Measurements from ENCODE around the gene INPP1. TPM values are rescaled to one million over a fixed set of nuclear protein-coding genes. Genes with fewer than 3 reads are reported as not detected.

Gene INPP1
- polyA plus RNA-seq, 1 donor (not counting 4 experiments of a cell fraction or from before 2014, with no cell fraction given): 6.3 TPM

GRCh38 chr2:190420801-190421200, 77.4 kb downstream of the INPP1 start:
- H3K4me2 ChIP-seq (ENCODE audit: control insufficient read depth, extremely low read depth, insufficient read depth, low read depth, low read length): no peak overlapping the region
- no peak overlapping the region for H2AFZ ChIP-seq (ENCODE audit: control insufficient read depth, low read length)
- no peak overlapping the region for H3K27ac ChIP-seq (ENCODE audit: control insufficient read depth, insufficient read depth, low read length)
- no peak for TF ChIP-seq EZH2 (IDR thresholded peaks at IDR 0.05; ENCODE audit: low read length)
- TF ChIP-seq CTCF (optimal IDR thresholded peaks at IDR 0.05 in 1 of 3, IDR thresholded peaks at IDR 0.05 in 1 of 3, conservative IDR thresholded peaks at IDR 0.05 in 1 of 3; ENCODE audit: extremely low read depth in 1 of 3, insufficient read depth in 2 of 3, low read length in 3 of 3): no peak
- no peak overlapping the region for H3K9ac ChIP-seq (ENCODE audit: control insufficient read depth, extremely low read depth, insufficient read depth, low read length)
- no peaks in the 10 kb centered on the region for H3K79me2 ChIP-seq (ENCODE audit: control insufficient read depth, insufficient read depth, low read length)
- no peaks in the 10 kb centered on the region for H3K9me3 ChIP-seq (ENCODE audit: control insufficient read depth, low read depth, low read length)
- H3K9me1 ChIP-seq (ENCODE audit: control insufficient read depth, extremely low read depth, insufficient read depth, low read length): no peaks in the 10 kb centered on the region
- dilution Hi-C loops (cut with MboI; ENCODE audit: extremely low pct_ligation_motif_present, low sequenced_read_pairs): no loop called here
- H3K27me3 ChIP-seq (ENCODE audit: control insufficient read depth, extremely low read depth, insufficient read depth, low read length): no peaks in the 10 kb centered on the region
- no peaks in the 10 kb centered on the region for H4K20me1 ChIP-seq (ENCODE audit: control insufficient read depth, extremely low read depth, insufficient read depth, low read length)
- H3K36me3 ChIP-seq (ENCODE audit: control insufficient read depth in 2 of 2, extremely low read depth in 1 of 2, insufficient read depth in 2 of 2, low read length in 2 of 2): no peaks in the 10 kb centered on the region
- DNase-seq (ENCODE audit: low read depth, low spot score): no peak
- no peak for FAIRE-seq
- H3K4me3 ChIP-seq (ENCODE audit: control insufficient read depth in 2 of 3, extremely low read depth in 1 of 3, insufficient read depth in 2 of 3, low read depth in 1 of 3, low read length in 3 of 3): no peak overlapping the region
- no peaks in the 10 kb centered on the region for H3K4me1 ChIP-seq (ENCODE audit: control insufficient read depth, extremely low read depth, insufficient read depth, low read length)

Other genes with a start within 250 kb of the INPP1 start
- gene HIBCH, start 23.8 kb upstream of the INPP1 start, polyA plus RNA-seq: 9.5 to 19.4 TPM (median 10.6 TPM) in 3 replicates
- 6.0 to 11.0 TPM (median 10.7 TPM) in 3 replicates for gene MFSD6, start 64.8 kb downstream of the INPP1 start, polyA plus RNA-seq
- gene NEMP2, start 191.1 kb downstream of the INPP1 start, polyA plus RNA-seq: 1.1 to 2.1 TPM (median 1.9 TPM) in 3 replicates